Loucy (cell line): Measurements from ENCODE around the gene FLRT2.

Experiments used
- EZH2phosphoT487 ChIP-seq: fragments of 200-600 bp; IDR thresholded peaks from 2 replicates; pipeline ENCODE4 v1.6.1; 2018; ENCODE audit warnings: antibody characterized with exemption, mild to moderate bottlenecking, moderate library complexity, borderline replicate concordance
- TF ChIP-seq, protein P1 (sequence below): fragments of 200-600 bp; sonication (generic); conservative IDR thresholded peaks from 2 replicates; pipeline ENCODE4 v1.5.1; 2014; ENCODE audit warnings: mild to moderate bottlenecking, antibody characterized with exemption, low read length

DNA sequence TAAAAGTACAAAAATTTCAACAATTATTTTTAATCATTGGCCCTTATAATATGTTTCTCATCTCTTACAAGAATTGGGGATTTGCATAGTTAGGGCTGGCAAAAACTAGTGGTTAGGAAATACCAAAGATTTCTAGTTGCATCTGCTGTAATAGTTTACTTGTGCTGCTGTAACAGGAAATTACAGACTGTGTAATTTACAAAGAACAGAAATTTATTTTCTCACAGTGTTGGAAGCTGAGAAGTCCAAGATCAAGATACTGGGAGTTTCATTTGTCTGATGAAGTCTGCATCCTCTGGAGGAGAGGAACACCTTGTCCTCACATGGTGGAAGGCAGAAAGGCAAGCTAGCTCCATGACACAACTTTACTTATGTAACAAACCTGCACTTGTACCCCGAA is 157.0 kb downstream of the FLRT2 start:
- TF ChIP-seq, protein P1, sequence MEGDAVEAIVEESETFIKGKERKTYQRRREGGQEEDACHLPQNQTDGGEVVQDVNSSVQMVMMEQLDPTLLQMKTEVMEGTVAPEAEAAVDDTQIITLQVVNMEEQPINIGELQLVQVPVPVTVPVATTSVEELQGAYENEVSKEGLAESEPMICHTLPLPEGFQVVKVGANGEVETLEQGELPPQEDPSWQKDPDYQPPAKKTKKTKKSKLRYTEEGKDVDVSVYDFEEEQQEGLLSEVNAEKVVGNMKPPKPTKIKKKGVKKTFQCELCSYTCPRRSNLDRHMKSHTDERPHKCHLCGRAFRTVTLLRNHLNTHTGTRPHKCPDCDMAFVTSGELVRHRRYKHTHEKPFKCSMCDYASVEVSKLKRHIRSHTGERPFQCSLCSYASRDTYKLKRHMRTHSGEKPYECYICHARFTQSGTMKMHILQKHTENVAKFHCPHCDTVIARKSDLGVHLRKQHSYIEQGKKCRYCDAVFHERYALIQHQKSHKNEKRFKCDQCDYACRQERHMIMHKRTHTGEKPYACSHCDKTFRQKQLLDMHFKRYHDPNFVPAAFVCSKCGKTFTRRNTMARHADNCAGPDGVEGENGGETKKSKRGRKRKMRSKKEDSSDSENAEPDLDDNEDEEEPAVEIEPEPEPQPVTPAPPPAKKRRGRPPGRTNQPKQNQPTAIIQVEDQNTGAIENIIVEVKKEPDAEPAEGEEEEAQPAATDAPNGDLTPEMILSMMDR = no peak
- no peak for TF ChIP-seq EZH2phosphoT487
